Gastrocnemius medialis (tissue), 4 donors: ENCODE measurements around the gene PRG3. TPM values are rescaled to one million over a fixed set of nuclear protein-coding genes. Genes with fewer than 3 reads are reported as not detected.

ENCODE experiments used
- ATAC-seq, 2 donors: fragments of 150-250 bp; one replicate each; pipeline ENCODE4 v1.9.1; 2016
- DNase-seq, 2 donors: peaks; one replicate each; pipeline ENCODE4 v3.0.0-alpha.2; 2019
- H3K27ac ChIP-seq, 4 donors: fragments of 200-600 bp; sonication (generic); 1 replicate in 1 of 4; 2 replicates in 3 of 4; pipeline ENCODE4 v1.5.1; 2016 to 2018; ENCODE audit warnings: mild to moderate bottlenecking in 2 of 4, moderate library complexity in 1 of 4
- H3K27me3 ChIP-seq, 3 donors: fragments of 200-600 bp; sonication (generic) in 2 of 3; 1 replicate in 1 of 3; 2 replicates in 2 of 3; pipeline versions ENCODE4 v1.5.1 to v1.6.0; 2016 to 2019; ENCODE audit warnings: mild to moderate bottlenecking in 1 of 3, moderate library complexity in 1 of 3
- H3K36me3 ChIP-seq, 2 donors: fragments of 200-600 bp; sonication (generic) in 1 of 2; one replicate each; pipeline ENCODE4 v1.5.1; 2017 to 2018
- H3K4me1 ChIP-seq, 2 donors: fragments of 200-600 bp; sonication (generic) in 1 of 2; one replicate each; pipeline ENCODE4 v1.5.1; 2016 to 2017; ENCODE audit warnings: mild to moderate bottlenecking in 2 of 2
- H3K4me3 ChIP-seq, 4 donors: fragments of 200-600 bp; sonication (generic) in 3 of 4; 1 replicate in 1 of 4; 2 replicates in 3 of 4; pipeline ENCODE4 v1.5.1; 2016 to 2019; ENCODE audit warnings: mild to moderate bottlenecking in 2 of 4
- H3K9me3 ChIP-seq, 3 donors: fragments of 200-600 bp; sonication (generic) in 2 of 3; 1 replicate in 1 of 3; 2 replicates in 2 of 3; pipeline ENCODE4 v1.5.1; 2016 to 2019
- POLR2A ChIP-seq, 2 donors: fragments of 450-650 bp; IDR thresholded peaks; one replicate each; pipeline ENCODE4 v1.6.1; 2017; ENCODE audit warnings: antibody characterized with exemption in 2 of 2, mild to moderate bottlenecking in 2 of 2, moderate library complexity in 2 of 2
- in situ Hi-C, 4 donors: fragments of 200-750 bp; cut with MboI; loops; one replicate each; pipeline versions ENCODE4 v1.15.0 to v1.8.0; 2017; ENCODE audit warnings: low sequenced_read_pairs in 4 of 4
- intact Hi-C: fragments of 100-400 bp; cut with DNase I; formaldehyde crosslinking; loops from one replicate; pipeline ENCODE4 v1.15.1; 2023; ENCODE audit warnings: low total_unique reads
- total RNA-seq, 4 donors: library from RNA; depleted of rRNA; stranded (reverse); fragments of >200 nt; gene quantifications; one replicate each; pipeline versions ENCODE4 v1.1.0 to v1.2.3, GENCODE V29; 2016
- TF ChIP-seq, protein P1 (sequence below), 5 experiments: fragments of 450-650 bp in 3 of 5; fragments of 200-600 bp in 2 of 5; sonication (generic) in 2 of 5; IDR thresholded peaks in 4 of 5; conservative IDR thresholded peaks in 1 of 5; 1 replicate in 4 of 5; 2 replicates in 1 of 5; pipeline ENCODE4 v1.5.1; 2016 to 2019; ENCODE audit warnings: antibody characterized with exemption in 5 of 5, mild to moderate bottlenecking in 3 of 5, moderate library complexity in 3 of 5

Gene PRG3
- total RNA-seq, 4 donors from 2014 or later = not detected

DNA sequence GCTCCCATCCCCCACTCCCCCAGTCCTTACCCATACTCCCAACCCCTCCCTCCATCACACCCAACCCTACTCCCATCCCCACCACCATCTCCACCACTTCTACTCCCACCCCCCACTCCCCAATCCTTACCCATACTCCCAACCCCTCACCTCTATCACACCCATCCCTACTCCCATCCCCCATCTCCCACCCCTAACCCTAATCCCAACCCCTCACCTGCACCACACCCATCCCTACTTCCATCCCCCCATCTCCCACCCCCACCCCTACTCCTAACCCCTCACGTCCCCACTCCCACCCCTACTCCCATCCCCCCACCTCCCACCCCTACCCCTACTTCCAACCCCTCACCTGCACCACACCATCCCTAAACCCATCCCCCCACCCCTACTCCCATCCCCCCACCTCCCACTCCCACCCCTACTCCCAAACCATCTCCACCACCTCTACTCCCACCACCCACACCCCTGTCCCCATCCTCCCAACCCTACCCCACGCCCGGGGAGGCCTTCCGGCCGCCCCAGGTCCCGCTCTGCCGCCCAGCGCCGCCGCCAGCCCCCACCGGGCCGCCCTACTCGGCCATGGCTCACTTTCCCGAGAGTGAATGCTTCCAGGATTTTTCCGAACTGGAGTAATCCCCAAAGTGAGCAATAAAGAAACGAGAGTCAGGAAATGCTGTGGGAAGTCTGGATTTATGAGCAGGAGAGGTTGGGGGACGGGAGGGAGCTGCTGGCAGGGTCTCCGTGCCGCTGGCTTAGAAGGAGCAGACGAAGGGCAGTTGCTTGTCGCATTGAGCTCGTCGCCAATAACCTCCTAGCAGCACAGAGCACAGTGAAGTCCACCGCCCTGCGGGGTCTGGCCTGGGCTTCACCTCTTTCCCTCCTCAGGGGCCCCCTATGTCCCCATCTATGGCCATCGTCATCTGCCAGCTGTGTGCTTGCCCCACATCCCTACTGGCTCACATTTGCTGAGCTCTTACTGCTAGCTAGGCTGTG lies 4.6 kb downstream of the PRG3 start:
- in situ Hi-C loops (no loop called here), intact Hi-C loops (no loop called here)
- H3K9me3 ChIP-seq = no peaks in the 10 kb centered on the region
- TF ChIP-seq, protein P1, sequence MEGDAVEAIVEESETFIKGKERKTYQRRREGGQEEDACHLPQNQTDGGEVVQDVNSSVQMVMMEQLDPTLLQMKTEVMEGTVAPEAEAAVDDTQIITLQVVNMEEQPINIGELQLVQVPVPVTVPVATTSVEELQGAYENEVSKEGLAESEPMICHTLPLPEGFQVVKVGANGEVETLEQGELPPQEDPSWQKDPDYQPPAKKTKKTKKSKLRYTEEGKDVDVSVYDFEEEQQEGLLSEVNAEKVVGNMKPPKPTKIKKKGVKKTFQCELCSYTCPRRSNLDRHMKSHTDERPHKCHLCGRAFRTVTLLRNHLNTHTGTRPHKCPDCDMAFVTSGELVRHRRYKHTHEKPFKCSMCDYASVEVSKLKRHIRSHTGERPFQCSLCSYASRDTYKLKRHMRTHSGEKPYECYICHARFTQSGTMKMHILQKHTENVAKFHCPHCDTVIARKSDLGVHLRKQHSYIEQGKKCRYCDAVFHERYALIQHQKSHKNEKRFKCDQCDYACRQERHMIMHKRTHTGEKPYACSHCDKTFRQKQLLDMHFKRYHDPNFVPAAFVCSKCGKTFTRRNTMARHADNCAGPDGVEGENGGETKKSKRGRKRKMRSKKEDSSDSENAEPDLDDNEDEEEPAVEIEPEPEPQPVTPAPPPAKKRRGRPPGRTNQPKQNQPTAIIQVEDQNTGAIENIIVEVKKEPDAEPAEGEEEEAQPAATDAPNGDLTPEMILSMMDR (IDR thresholded peaks at IDR 0.05 in 4 of 5, conservative IDR thresholded peaks at IDR 0.05 in 1 of 5) = no peak
- TF ChIP-seq POLR2A (IDR thresholded peaks at IDR 0.05) = no peak
- H3K36me3 ChIP-seq = no peaks in the 10 kb centered on the region
- no peaks in the 10 kb centered on the region for H3K4me1 ChIP-seq
- DNase-seq (no peak), ATAC-seq (no peak)
- no peak overlapping the region for H3K27ac ChIP-seq
- no peaks in the 10 kb centered on the region for H3K27me3 ChIP-seq
- no peak overlapping the region for H3K4me3 ChIP-seq

DNA sequence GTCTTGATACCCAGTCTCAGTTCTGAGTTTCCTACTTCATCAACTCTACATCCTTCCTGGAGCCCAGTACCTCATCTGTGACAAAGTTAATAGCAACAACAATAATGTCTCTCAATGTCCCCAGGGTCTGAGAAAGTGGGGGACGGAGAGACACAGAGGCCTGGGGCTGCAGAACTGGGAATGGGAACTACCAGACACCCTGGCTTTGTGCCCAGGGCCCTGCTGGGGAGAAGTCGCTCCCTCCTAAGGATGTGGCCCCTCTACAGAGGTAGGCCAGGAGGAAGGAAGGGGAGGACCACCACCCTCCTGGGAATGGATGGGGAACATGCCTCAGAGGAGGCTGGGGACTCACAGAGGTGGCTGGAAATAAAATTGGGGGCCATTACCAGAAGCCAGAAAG lies 5.5 kb downstream of the PRG3 start:
- ATAC-seq = no peak
- Histone ChIP-seq H3K27ac (no peak overlapping the region), H3K4me3 (no peak overlapping the region), H3K9me3 (no peaks in the 10 kb centered on the region), H3K27me3 (no peaks in the 10 kb centered on the region), H3K36me3 (no peaks in the 10 kb centered on the region), H3K4me1 (no peaks in the 10 kb centered on the region)
- DNase-seq = no peak
- TF ChIP-seq, protein P1 (IDR thresholded peaks at IDR 0.05 in 4 of 5, conservative IDR thresholded peaks at IDR 0.05 in 1 of 5) = no peak
- no peak for TF ChIP-seq POLR2A (IDR thresholded peaks at IDR 0.05)
- in situ Hi-C loops = no loop called here
- intact Hi-C loops = no loop called here

DNA sequence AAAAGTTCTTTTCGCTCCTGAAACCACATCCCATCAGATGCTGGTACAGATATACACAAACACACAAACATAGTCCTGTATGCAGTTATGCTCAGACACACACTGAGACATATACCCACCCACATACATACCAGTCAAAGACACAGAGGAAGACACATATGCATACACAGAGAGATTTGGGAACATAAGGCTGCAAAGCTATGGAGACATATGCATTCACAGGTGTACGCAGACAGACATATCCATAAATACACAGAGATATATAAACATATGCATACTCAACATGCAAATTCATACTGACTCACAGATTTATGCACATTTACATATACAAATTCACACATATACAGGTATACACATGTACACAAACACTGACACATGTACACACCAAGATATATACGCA lies 6.0 kb downstream of the PRG3 start:
- intact Hi-C loops (no loop called here), in situ Hi-C loops (loop anchor here in 2 of 4 donors (25.0 kb wide), 2 partner anchors 263 to 538 kb away; no protein-coding TSS in a partner anchor)
- no peak for ATAC-seq
- TF ChIP-seq, protein P1 (IDR thresholded peaks at IDR 0.05 in 4 of 5, conservative IDR thresholded peaks at IDR 0.05 in 1 of 5) = no peak
- TF ChIP-seq POLR2A (IDR thresholded peaks at IDR 0.05) = no peak
- Histone ChIP-seq H3K27ac (no peak overlapping the region), H3K27me3 (no peaks in the 10 kb centered on the region), H3K4me1 (no peaks in the 10 kb centered on the region), H3K9me3 (no peaks in the 10 kb centered on the region), H3K4me3 (no peak overlapping the region), H3K36me3 (no peaks in the 10 kb centered on the region)
- DNase-seq = no peak

DNA sequence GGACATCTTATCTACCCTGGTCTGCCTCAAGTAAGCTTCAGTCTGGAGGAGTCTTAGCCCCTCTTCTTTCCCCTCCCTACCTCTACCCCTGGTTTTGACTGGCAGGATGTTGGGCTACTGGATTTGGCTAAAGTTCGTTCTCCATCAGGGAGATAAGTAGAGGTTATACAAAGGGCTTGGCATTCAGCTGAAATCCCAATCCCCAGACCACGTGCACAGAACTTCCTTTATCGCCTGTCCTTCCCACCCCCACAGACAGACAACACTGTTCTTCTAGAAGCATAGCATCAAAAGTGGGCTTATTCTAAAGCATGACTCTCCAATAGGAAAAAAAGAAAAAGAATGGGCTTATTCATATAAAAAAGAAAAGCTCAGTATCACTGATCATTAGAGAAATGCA lies 7.8 kb downstream of the PRG3 start:
- in situ Hi-C loops = loop anchor here in 2 of 4 donors (25.0 kb wide), 2 partner anchors 261 to 536 kb away; no protein-coding TSS in a partner anchor
- ATAC-seq = no peak

More for the DNA sequence above, 7.8 kb downstream of the PRG3 start:
- TF ChIP-seq POLR2A (IDR thresholded peaks at IDR 0.05) = no peak
- TF ChIP-seq, protein P1 (IDR thresholded peaks at IDR 0.05 in 4 of 5, conservative IDR thresholded peaks at IDR 0.05 in 1 of 5) = no peak
- Histone ChIP-seq H3K27me3 (no peaks in the 10 kb centered on the region), H3K36me3 (no peaks in the 10 kb centered on the region), H3K27ac (peak overlapping the region in 2 of 4 donors; percentile 4 to 26), H3K9me3 (no peaks in the 10 kb centered on the region), H3K4me3 (no peak overlapping the region), H3K4me1 (no peaks in the 10 kb centered on the region)
- no peak for DNase-seq
- intact Hi-C loops = no loop called here
